ENCODE data around the gene KCNJ5.

Gene KCNJ5

GRCh38 chr11:128927108-128927461 lies 35.9 kb downstream of the KCNJ5 start:
- H3K4me3 ChIP-seq (replicated peaks; ENCODE audit: low read depth, low read length), result no peak overlapping the region
- no peaks in the 10 kb centered on the region for H3K36me3 ChIP-seq (ENCODE audit: control insufficient read depth, insufficient read depth, low read length)
- DNase-seq (ENCODE audit: extremely low read depth, insufficient read length), result no peak
- TF ChIP-seq CTCF (IDR thresholded peaks at IDR 0.05; ENCODE audit: insufficient read depth, low read length, poor library complexity, severe bottlenecking), result no peak
- H3K27me3 ChIP-seq (replicated peaks; ENCODE audit: control insufficient read depth, insufficient read depth, low read length), result no peaks in the 10 kb centered on the region

GRCh38 chr11:128927683-128928336 lies 36.7 kb downstream of the KCNJ5 start:
- H3K4me3 ChIP-seq (replicated peaks; ENCODE audit: low read depth, low read length), result no peak overlapping the region
- H3K27me3 ChIP-seq (replicated peaks; ENCODE audit: control insufficient read depth, insufficient read depth, low read length), result no peaks in the 10 kb centered on the region
- no peak for DNase-seq (ENCODE audit: extremely low read depth, insufficient read length)
- TF ChIP-seq CTCF (IDR thresholded peaks at IDR 0.05; ENCODE audit: insufficient read depth, low read length, poor library complexity, severe bottlenecking), result no peak
- H3K36me3 ChIP-seq (ENCODE audit: control insufficient read depth, insufficient read depth, low read length), result no peaks in the 10 kb centered on the region

- Histone ChIP-seq H3K4me3 (replicated peaks; ENCODE audit: low read depth, low read length) (no peak overlapping the region), H3K36me3 (ENCODE audit: control insufficient read depth, insufficient read depth, low read length) (no peaks in the 10 kb centered on the region), H3K27me3 (replicated peaks; ENCODE audit: control insufficient read depth, insufficient read depth, low read length) (no peaks in the 10 kb centered on the region; the same call in 1 of the 2 replicates)
- DNase-seq (ENCODE audit: extremely low read depth, insufficient read length), result no peak
- TF ChIP-seq CTCF (IDR thresholded peaks at IDR 0.05; ENCODE audit: insufficient read depth, low read length, poor library complexity, severe bottlenecking), result no peak
These were observed 37.2 kb downstream of the KCNJ5 start for GRCh38 chr11:128928400-128928799.

- TF ChIP-seq CTCF (IDR thresholded peaks at IDR 0.05; ENCODE audit: insufficient read depth, low read length, poor library complexity, severe bottlenecking), result no peak
- no peaks in the 10 kb centered on the region; the same call in 1 of the 2 replicates for H3K27me3 ChIP-seq (replicated peaks; ENCODE audit: control insufficient read depth, insufficient read depth, low read length)
- H3K4me3 ChIP-seq (replicated peaks; ENCODE audit: low read depth, low read length), result no peak overlapping the region
- H3K36me3 ChIP-seq (ENCODE audit: control insufficient read depth, insufficient read depth, low read length), result no peaks in the 10 kb centered on the region
- no peak for DNase-seq (ENCODE audit: extremely low read depth, insufficient read length)
These were observed 38.3 kb downstream of the KCNJ5 start for GRCh38 chr11:128929468-128929867.

GRCh38 chr11:128929991-128930390 lies 38.8 kb downstream of the KCNJ5 start:
- H3K27me3 ChIP-seq (replicated peaks; ENCODE audit: control insufficient read depth, insufficient read depth, low read length), result peaks cover 2% of the 10 kb centered on the region
- TF ChIP-seq CTCF (IDR thresholded peaks at IDR 0.05; ENCODE audit: insufficient read depth, low read length, poor library complexity, severe bottlenecking), result no peak
- no peak overlapping the region for H3K4me3 ChIP-seq (replicated peaks; ENCODE audit: low read depth, low read length)
- no peak for DNase-seq (ENCODE audit: extremely low read depth, insufficient read length)
- no peaks in the 10 kb centered on the region for H3K36me3 ChIP-seq (ENCODE audit: control insufficient read depth, insufficient read depth, low read length)

GRCh38 chr11:128931066-128931465 lies 39.9 kb downstream of the KCNJ5 start:
- no peak for TF ChIP-seq CTCF (IDR thresholded peaks at IDR 0.05; ENCODE audit: insufficient read depth, low read length, poor library complexity, severe bottlenecking)
- DNase-seq (ENCODE audit: extremely low read depth, insufficient read length), result no peak
- peaks cover 2% of the 10 kb centered on the region for H3K27me3 ChIP-seq (replicated peaks; ENCODE audit: control insufficient read depth, insufficient read depth, low read length)

More at GRCh38 chr11:128931066-128931465, 39.9 kb downstream of the KCNJ5 start:
- Histone ChIP-seq H3K4me3 (replicated peaks; ENCODE audit: low read depth, low read length) (no peak overlapping the region), H3K36me3 (ENCODE audit: control insufficient read depth, insufficient read depth, low read length) (no peaks in the 10 kb centered on the region)
